Measurements from ENCODE around the gene DCAF4L1. TPM values are rescaled to one million over a fixed set of nuclear protein-coding genes. Genes with fewer than 3 reads are reported as not detected.

The DCAF4L1 gene
- total and polyA plus RNA-seq, 2 of the 4 experiments (the other 2 are of a cell fraction): 0.07 to 0.18 TPM

DNA sequence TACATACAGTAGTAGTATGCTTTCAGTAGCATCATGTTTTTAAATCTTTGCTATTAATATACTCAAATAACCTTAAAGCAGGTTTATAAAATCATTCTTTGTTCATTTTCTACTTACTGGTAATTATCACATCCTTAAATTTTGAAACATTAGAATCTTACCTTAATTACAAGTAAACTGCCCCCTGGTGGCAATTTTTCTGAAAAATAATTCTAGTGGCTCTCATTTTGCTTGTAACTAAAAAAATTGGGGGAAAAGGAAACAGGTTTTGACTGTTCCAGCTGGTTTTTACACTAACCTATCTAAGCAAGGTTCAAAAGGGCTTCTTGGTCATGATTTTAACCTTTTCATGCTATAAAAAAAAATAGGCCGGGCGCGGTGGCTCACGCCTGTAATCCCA is 18.5 kb upstream of the DCAF4L1 start:
- Histone ChIP-seq H3K4ac (ENCODE audit: low read depth, low read length) (no peak overlapping the region), H3K79me1 (ENCODE audit: low read depth in 1 of 2, low read length in 2 of 2) (no peaks in the 10 kb centered on the region), H3K18ac (ENCODE audit: low read depth, low read length) (no peak overlapping the region), H3K9me3 (ENCODE audit: control insufficient read depth, insufficient read depth, low read length) (no peaks in the 10 kb centered on the region), H3K9me1 (ENCODE audit: insufficient read depth, low read length) (no peaks in the 10 kb centered on the region), H4K8ac (ENCODE audit: low read depth in 2 of 2, low read length in 2 of 2) (no peak overlapping the region), H4K91ac (ENCODE audit: insufficient read depth, low read depth, low read length) (no peak overlapping the region), H3K4me1 (ENCODE audit: control insufficient read depth, insufficient read depth, low read length) (no peaks in the 10 kb centered on the region), H4K5ac (ENCODE audit: low read depth, low read length) (no peak overlapping the region), H3K4me2 (ENCODE audit: low read depth, low read length) (no peak overlapping the region), H3K4me3 (ENCODE audit: insufficient read depth, low read depth, low read length) (no peak overlapping the region), H3K36me3 (ENCODE audit: control insufficient read depth, insufficient read depth, low read length) (no peaks in the 10 kb centered on the region), H3K14ac (replicated peaks; ENCODE audit: low read depth, low read length) (no peak overlapping the region), H3K27ac (ENCODE audit: insufficient read depth, low read length) (no peak overlapping the region), H2BK20ac (ENCODE audit: low read depth, low read length) (no peak overlapping the region), H2AFZ (replicated peaks; ENCODE audit: low read length, poor library complexity) (no peak overlapping the region), H3K56ac (ENCODE audit: extremely low read depth, insufficient read depth, low read length) (no peak overlapping the region), H3K9ac (ENCODE audit: low read depth, low read length) (no peak overlapping the region), H2AK5ac (ENCODE audit: low read depth, low read length) (no peak overlapping the region), H3K27me3 (ENCODE audit: control insufficient read depth, insufficient read depth, low read length) (no peaks in the 10 kb centered on the region), H2BK5ac (ENCODE audit: low read depth, low read length, poor library complexity, severe bottlenecking) (no peak overlapping the region), H2BK120ac (ENCODE audit: low read depth, low read length) (no peak overlapping the region), H3K23ac (ENCODE audit: low read depth, low read length) (no peak overlapping the region), H2AK9ac (replicated peaks; ENCODE audit: low read depth, low read length, poor library complexity) (no peak overlapping the region), H2BK15ac (ENCODE audit: low read depth, low read length) (no peak overlapping the region), H4K20me1 (ENCODE audit: insufficient read depth, low read length) (no peaks in the 10 kb centered on the region)
- WGBS, 2 experiments (ENCODE audit: extremely low coverage in 2 of 2, insufficient read length in 1 of 2): no CpG with 5 or more reads among the region's 4 CpGs
- POLR2A ChIA-PET (ENCODE audit: unreplicated experiment): no interaction called here
- peak; percentile 10 for DNase-seq
- CTCF ChIA-PET: interaction anchor here (0.6 to 0.9 kb wide), 2 partner anchors 14 to 687 kb away, joined by 3 to 4 read pairs; no protein-coding TSS in a partner anchor
- no peak for ATAC-seq (ENCODE audit: low read depth)
- no TSS peak for BruUV-seq (replicated peaks)
- intact Hi-C loops (cut with micrococcal nuclease): no loop called here
- in situ Hi-C loops (cut with MboI; ENCODE audit: low sequenced_read_pairs): no loop called here
- TF ChIP-seq, protein P1, sequence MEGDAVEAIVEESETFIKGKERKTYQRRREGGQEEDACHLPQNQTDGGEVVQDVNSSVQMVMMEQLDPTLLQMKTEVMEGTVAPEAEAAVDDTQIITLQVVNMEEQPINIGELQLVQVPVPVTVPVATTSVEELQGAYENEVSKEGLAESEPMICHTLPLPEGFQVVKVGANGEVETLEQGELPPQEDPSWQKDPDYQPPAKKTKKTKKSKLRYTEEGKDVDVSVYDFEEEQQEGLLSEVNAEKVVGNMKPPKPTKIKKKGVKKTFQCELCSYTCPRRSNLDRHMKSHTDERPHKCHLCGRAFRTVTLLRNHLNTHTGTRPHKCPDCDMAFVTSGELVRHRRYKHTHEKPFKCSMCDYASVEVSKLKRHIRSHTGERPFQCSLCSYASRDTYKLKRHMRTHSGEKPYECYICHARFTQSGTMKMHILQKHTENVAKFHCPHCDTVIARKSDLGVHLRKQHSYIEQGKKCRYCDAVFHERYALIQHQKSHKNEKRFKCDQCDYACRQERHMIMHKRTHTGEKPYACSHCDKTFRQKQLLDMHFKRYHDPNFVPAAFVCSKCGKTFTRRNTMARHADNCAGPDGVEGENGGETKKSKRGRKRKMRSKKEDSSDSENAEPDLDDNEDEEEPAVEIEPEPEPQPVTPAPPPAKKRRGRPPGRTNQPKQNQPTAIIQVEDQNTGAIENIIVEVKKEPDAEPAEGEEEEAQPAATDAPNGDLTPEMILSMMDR (conservative IDR thresholded peaks at IDR 0.05; ENCODE audit: low read depth, low read length): peak; percentile 39
- no peak for TF ChIP-seq RCOR1 (IDR thresholded peaks at IDR 0.05; ENCODE audit: insufficient replicate concordance, low read length)
- dilution Hi-C loops (cut with HindIII; ENCODE audit: low sequenced_read_pairs, unreplicated experiment): no loop called here

Data from IMR-90 (cell line).